GM12872 (cell line): ENCODE measurements around the gene JMJD7.

Experiments used
- TF ChIP-seq, protein P1 (sequence below): IDR thresholded peaks from 3 replicates; pipeline ENCODE4 v1.5.1; 2011; ENCODE audit warnings: low read depth, mild to moderate bottlenecking, low read length, moderate library complexity; ENCODE audit not compliant: insufficient read depth

The JMJD7 gene

GRCh38 chr15:41870689-41871081 is 42.8 kb downstream of the JMJD7 start:
- TF ChIP-seq, protein P1, sequence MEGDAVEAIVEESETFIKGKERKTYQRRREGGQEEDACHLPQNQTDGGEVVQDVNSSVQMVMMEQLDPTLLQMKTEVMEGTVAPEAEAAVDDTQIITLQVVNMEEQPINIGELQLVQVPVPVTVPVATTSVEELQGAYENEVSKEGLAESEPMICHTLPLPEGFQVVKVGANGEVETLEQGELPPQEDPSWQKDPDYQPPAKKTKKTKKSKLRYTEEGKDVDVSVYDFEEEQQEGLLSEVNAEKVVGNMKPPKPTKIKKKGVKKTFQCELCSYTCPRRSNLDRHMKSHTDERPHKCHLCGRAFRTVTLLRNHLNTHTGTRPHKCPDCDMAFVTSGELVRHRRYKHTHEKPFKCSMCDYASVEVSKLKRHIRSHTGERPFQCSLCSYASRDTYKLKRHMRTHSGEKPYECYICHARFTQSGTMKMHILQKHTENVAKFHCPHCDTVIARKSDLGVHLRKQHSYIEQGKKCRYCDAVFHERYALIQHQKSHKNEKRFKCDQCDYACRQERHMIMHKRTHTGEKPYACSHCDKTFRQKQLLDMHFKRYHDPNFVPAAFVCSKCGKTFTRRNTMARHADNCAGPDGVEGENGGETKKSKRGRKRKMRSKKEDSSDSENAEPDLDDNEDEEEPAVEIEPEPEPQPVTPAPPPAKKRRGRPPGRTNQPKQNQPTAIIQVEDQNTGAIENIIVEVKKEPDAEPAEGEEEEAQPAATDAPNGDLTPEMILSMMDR, result no peak

DNA sequence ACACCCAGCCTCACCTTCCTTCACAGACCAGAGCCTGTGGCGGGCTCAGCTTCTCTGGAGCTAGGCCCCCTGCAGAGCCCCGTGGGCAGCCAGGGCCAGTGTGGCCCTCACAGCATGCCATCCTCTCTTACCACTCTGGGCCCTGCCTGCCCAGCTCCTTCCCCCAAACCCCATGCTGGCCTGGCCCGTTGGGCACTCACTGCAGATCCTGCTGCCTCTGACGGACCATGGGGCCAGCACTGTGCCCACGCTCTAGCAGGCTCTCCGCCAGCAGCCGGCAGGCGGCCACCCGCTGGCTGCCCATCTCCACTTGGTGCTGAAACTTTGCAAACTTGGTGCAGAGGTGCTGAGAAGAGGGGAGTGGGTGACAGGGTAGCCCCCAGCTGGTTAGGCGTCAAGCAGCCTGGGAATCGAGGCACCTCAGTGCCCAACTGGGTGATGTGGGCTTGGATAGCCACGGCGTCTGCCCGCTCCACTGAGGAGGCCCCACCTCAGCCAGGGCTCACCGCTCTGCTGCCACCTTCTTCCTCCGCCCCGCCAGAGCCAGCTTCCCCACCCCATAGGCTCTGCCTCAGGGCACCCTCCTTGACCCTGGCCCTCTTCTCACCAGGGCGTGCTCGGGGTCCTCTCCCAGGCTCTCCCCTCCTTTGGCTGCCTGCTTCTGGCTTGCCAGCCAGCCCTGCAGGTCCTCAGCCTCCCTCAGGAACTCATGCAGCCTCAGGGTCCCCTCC is 43.4 kb downstream of the JMJD7 start:
- TF ChIP-seq, protein P1, result no peak

- TF ChIP-seq, protein P1, result no peak
Observed at GRCh38 chr15:41872166-41872747, 44.4 kb downstream of the JMJD7 start.

DNA sequence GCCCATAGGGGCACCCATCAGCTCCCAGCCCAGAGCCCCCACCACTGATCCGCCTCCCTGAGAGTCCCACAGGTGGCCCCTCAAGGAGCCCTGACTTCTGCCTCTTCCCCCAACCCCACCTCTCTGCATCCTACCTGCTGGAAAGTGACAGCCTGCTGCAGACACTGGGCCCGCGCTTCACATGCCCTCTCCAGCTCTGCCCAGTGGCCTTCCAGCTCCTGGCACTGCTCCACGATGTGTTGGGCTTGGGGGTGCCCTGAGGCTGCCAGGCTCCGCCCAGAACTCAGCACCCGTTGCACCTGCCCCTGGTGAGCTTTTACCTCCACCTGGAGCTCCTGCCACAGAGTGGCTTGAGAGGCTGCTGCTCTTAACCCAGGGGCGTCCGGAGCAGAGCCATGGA is 45.8 kb downstream of the JMJD7 start:
- TF ChIP-seq, protein P1, result no peak

GRCh38 chr15:41874736-41875135 is 46.8 kb downstream of the JMJD7 start:
- TF ChIP-seq, protein P1, result no peak

GRCh38 chr15:41876007-41876406 is 48.1 kb downstream of the JMJD7 start:
- TF ChIP-seq, protein P1, result no peak

GRCh38 chr15:41876689-41877088 is 48.8 kb downstream of the JMJD7 start:
- TF ChIP-seq, protein P1, result no peak
